ENCODE measurements around the gene MIOS. TPM values are rescaled to one million over a fixed set of nuclear protein-coding genes. Genes with fewer than 3 reads are reported as not detected.

MIOS gene
- total and polyA plus RNA-seq, 2 of the 8 experiments (the other 6 are each of a cell fraction or from before 2014, with no cell fraction given) = 15.5 to 50.7 TPM

DNA sequence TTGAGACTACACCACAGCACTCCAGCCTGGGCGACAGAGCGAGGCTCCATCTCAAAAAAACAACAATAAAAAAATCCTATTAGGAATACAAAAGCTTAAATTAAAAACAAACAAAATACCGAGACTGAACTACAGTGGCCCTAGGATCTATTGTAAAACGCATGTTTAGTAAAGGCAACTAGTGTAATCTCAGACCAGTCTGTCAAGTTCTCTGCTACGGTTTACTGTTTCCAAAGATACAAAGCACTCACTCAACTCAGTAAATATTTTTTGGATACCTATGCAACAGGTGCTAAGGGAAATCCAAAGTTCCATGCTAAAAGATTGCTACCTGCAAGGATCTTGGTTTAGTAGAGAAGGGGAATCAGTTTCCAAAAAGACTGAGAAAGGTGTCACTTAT, 3.4 kb upstream of the MIOS start (continued):
- TF ChIP-seq, protein P1, sequence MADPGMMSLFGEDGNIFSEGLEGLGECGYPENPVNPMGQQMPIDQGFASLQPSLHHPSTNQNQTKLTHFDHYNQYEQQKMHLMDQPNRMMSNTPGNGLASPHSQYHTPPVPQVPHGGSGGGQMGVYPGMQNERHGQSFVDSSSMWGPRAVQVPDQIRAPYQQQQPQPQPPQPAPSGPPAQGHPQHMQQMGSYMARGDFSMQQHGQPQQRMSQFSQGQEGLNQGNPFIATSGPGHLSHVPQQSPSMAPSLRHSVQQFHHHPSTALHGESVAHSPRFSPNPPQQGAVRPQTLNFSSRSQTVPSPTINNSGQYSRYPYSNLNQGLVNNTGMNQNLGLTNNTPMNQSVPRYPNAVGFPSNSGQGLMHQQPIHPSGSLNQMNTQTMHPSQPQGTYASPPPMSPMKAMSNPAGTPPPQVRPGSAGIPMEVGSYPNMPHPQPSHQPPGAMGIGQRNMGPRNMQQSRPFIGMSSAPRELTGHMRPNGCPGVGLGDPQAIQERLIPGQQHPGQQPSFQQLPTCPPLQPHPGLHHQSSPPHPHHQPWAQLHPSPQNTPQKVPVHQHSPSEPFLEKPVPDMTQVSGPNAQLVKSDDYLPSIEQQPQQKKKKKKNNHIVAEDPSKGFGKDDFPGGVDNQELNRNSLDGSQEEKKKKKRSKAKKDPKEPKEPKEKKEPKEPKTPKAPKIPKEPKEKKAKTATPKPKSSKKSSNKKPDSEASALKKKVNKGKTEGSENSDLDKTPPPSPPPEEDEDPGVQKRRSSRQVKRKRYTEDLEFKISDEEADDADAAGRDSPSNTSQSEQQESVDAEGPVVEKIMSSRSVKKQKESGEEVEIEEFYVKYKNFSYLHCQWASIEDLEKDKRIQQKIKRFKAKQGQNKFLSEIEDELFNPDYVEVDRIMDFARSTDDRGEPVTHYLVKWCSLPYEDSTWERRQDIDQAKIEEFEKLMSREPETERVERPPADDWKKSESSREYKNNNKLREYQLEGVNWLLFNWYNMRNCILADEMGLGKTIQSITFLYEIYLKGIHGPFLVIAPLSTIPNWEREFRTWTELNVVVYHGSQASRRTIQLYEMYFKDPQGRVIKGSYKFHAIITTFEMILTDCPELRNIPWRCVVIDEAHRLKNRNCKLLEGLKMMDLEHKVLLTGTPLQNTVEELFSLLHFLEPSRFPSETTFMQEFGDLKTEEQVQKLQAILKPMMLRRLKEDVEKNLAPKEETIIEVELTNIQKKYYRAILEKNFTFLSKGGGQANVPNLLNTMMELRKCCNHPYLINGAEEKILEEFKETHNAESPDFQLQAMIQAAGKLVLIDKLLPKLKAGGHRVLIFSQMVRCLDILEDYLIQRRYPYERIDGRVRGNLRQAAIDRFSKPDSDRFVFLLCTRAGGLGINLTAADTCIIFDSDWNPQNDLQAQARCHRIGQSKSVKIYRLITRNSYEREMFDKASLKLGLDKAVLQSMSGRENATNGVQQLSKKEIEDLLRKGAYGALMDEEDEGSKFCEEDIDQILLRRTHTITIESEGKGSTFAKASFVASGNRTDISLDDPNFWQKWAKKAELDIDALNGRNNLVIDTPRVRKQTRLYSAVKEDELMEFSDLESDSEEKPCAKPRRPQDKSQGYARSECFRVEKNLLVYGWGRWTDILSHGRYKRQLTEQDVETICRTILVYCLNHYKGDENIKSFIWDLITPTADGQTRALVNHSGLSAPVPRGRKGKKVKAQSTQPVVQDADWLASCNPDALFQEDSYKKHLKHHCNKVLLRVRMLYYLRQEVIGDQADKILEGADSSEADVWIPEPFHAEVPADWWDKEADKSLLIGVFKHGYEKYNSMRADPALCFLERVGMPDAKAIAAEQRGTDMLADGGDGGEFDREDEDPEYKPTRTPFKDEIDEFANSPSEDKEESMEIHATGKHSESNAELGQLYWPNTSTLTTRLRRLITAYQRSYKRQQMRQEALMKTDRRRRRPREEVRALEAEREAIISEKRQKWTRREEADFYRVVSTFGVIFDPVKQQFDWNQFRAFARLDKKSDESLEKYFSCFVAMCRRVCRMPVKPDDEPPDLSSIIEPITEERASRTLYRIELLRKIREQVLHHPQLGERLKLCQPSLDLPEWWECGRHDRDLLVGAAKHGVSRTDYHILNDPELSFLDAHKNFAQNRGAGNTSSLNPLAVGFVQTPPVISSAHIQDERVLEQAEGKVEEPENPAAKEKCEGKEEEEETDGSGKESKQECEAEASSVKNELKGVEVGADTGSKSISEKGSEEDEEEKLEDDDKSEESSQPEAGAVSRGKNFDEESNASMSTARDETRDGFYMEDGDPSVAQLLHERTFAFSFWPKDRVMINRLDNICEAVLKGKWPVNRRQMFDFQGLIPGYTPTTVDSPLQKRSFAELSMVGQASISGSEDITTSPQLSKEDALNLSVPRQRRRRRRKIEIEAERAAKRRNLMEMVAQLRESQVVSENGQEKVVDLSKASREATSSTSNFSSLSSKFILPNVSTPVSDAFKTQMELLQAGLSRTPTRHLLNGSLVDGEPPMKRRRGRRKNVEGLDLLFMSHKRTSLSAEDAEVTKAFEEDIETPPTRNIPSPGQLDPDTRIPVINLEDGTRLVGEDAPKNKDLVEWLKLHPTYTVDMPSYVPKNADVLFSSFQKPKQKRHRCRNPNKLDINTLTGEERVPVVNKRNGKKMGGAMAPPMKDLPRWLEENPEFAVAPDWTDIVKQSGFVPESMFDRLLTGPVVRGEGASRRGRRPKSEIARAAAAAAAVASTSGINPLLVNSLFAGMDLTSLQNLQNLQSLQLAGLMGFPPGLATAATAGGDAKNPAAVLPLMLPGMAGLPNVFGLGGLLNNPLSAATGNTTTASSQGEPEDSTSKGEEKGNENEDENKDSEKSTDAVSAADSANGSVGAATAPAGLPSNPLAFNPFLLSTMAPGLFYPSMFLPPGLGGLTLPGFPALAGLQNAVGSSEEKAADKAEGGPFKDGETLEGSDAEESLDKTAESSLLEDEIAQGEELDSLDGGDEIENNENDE (IDR thresholded peaks at IDR 0.05; ENCODE audit: insufficient replicate concordance, low read length) = no peak
- TF ChIP-seq RXRA (IDR thresholded peaks at IDR 0.05; ENCODE audit: insufficient read depth, low read depth, low read length) = no peak

Measured in H1 (cell line).